Gastroesophageal sphincter (tissue), 3 donors: ENCODE measurements around the gene NCK2.

ENCODE experiments used
- CTCF ChIP-seq, 4 experiments: fragments of 200-600 bp in 2 of 4; fragments of 450-650 bp in 2 of 4; sonication (generic) in 1 of 4; IDR thresholded peaks; one replicate each; pipeline ENCODE4 v1.5.1; 2017 to 2019; ENCODE audit warnings: antibody characterized with exemption in 4 of 4, mild to moderate bottlenecking in 2 of 4, moderate library complexity in 2 of 4
- POLR2A ChIP-seq, 2 donors: fragments of 450-650 bp; IDR thresholded peaks; one replicate each; pipeline ENCODE4 v1.6.1; 2017; ENCODE audit warnings: antibody characterized with exemption in 2 of 2, mild to moderate bottlenecking in 2 of 2, moderate library complexity in 1 of 2
- POLR2AphosphoS5 ChIP-seq: sonication (generic); formaldehyde crosslinking; IDR thresholded peaks from one replicate; pipeline ENCODE4 v1.6.1; 2017; ENCODE audit warnings: antibody characterized with exemption

DNA sequence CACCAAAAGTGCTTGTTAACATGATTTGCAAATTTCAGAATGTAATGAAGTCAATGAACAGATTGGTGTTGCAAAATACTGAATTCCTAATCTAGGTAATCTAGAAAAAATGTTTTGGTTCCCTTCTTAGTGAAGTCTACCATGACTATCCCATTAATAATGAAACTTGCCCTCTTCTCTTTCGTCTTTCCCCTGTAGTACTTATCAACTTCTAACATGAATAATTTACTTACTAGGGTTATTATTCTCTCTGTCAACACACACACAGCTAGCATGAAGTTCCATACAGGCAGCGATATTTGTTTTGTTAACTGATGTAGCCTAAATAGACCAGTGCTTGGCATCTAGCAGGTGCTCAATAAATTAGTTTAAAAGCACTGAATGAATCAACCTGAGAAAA lies 160.2 kb downstream of the NCK2 start:
- TF ChIP-seq POLR2A (IDR thresholded peaks at IDR 0.05) (no peak), CTCF (IDR thresholded peaks at IDR 0.05) (no peak), POLR2AphosphoS5 (no peak)
